Heart left ventricle (tissue), 16 donors: ENCODE results near the gene PEAK3. TPM values are rescaled to one million over a fixed set of nuclear protein-coding genes. Genes with fewer than 3 reads are reported as not detected.

ENCODE experiments used
- ATAC-seq, 4 donors: fragments of 200-7000 bp; cut with Tn5 transposase; one replicate each; pipeline ENCODE4 v1.9.1; 2020 to 2022; ENCODE audit warnings: moderate library complexity in 4 of 4, mild to moderate bottlenecking in 3 of 4, moderate number of reproducible peaks in 1 of 4
- DNase-seq, 5 donors: peaks; one replicate each; pipeline ENCODE4 v3.0.0-alpha.2; 2020
- H3K27ac ChIP-seq, 12 donors: fragments of 200-600 bp; sonication (generic) in 4 of 12; one replicate each; pipeline versions ENCODE4 v1.5.0 to v1.8.0; 2016 to 2022; ENCODE audit warnings: mild to moderate bottlenecking in 2 of 12
- H3K27me3 ChIP-seq, 9 donors: fragments of 200-600 bp; sonication (generic) in 2 of 9; one replicate each; pipeline versions ENCODE4 v1.5.1 to v1.8.0; 2016 to 2022; ENCODE audit warnings: mild to moderate bottlenecking in 3 of 9
- H3K36me3 ChIP-seq, 9 donors: fragments of 200-600 bp; sonication (generic) in 2 of 9; one replicate each; pipeline versions ENCODE4 v1.5.0 to v1.8.0; 2018 to 2022; ENCODE audit warnings: mild to moderate bottlenecking in 2 of 9
- H3K4me1 ChIP-seq, 12 donors: fragments of 200-600 bp; sonication (generic) in 4 of 12; one replicate each; pipeline versions ENCODE4 v1.5.0 to v1.8.0; 2016 to 2022; ENCODE audit warnings: mild to moderate bottlenecking in 3 of 12
- H3K4me3 ChIP-seq, 12 donors: fragments of 200-600 bp; sonication (generic) in 4 of 12; one replicate each; pipeline versions ENCODE4 v1.5.0 to v1.8.0; 2017 to 2022; ENCODE audit warnings: mild to moderate bottlenecking in 9 of 12, moderate library complexity in 4 of 12
- H3K9me3 ChIP-seq, 12 donors: fragments of 200-600 bp; sonication (generic) in 4 of 12; one replicate each; pipeline versions ENCODE4 v1.5.0 to v1.8.0; 2016 to 2022; ENCODE audit warnings: mild to moderate bottlenecking in 1 of 12
- CTCF ChIP-seq, 12 donors: fragments of 200-600 bp; sonication (generic) in 4 of 12; IDR thresholded peaks; one replicate each; pipeline versions ENCODE4 v1.5.0 to v1.8.0; 2018 to 2022; ENCODE audit warnings: antibody characterized with exemption in 12 of 12, mild to moderate bottlenecking in 5 of 12
- POLR2A ChIP-seq, 2 donors: fragments of 450-650 bp; IDR thresholded peaks; one replicate each; pipeline ENCODE4 v1.6.1; 2017; ENCODE audit warnings: antibody characterized with exemption in 2 of 2, mild to moderate bottlenecking in 2 of 2, moderate library complexity in 2 of 2
- WGBS, 4 donors: extraction: QIAGEN DNeasy Blood & Tissue Kit in 2 of 4; methylation state at CpG; one replicate each; pipeline versions ENCODE4 v1.1.5 to v1.1.7; 2013 to 2018; 5-methylcytosine and 5-hydroxymethylcytosine counted together
- intact Hi-C, 10 donors: fragments of 100-400 bp; cut with DNase I; formaldehyde crosslinking; loops; one replicate each; pipeline versions ENCODE4 v1.11.1 to v1.14.2; 2022
- polyA plus RNA-seq, 2 donors: library from polyadenylated mRNA; stranded (reverse); fragments of 200-250 nt; gene quantifications; one replicate each; pipeline ENCODE4 v1.2.3, GENCODE V29; 2013
- total RNA-seq, 9 donors: library from RNA; depleted of rRNA in 2 of 9; stranded (reverse); fragments of >200 nt in 2 of 9; fragmentation: NEBNext Ultra II Directional in 3 of 9; extraction: Animal tissue kit (Norgen Biotek cat#: 25700) in 3 of 9; gene quantifications; one replicate each; pipeline versions ENCODE4 v1.1.0 to v1.2.4, GENCODE V29; 2016 to 2023
- donor health status: ischemic (EF 13 %, LVEDD 7.1; RV severe dilation, severe dysfunction).
- donor health status: healthy with polysubstance abuse.
- donor health status: DM: no; HTN: yes; CAD: no.
- donor health status: DM: no; HTN: no; CAD: no.
- donor health status: ischemic (EF 25% LVEDD 6.9; RV normal size, moderate dysfunction).
- donor health status: ischemic (EF 25% LVEDD 5.7; RV mildly dilated, moderate dysfunction).
- donor health status: healthy.
- donor health status: DM: yes; HTN: yes; CAD: no.
- donor health status: ischemic (EF 35%, LVEDD 5.7; RV mildly dilated, moderate dysfunction).
- donor health status: nonischemic (EF 11% LVEDD 7.7; RV severe dilation, severe dysfunction).
- donor health status: DM: yes; HTN: yes; CAD: no.
- donor health status: PGD.
- donor health status: ischemic (EF 29% LVEDD 5.4; RV normal size, mild dysfunction).
- donor health status: nonischemic (EF 23%, LVEDD 6.1; RV moderate dilation, normal function).

Gene PEAK3
- total and polyA plus RNA-seq, 11 donors, result 0.11 to 1.6 (median 0.27) TPM

- Histone ChIP-seq H3K4me1 (peaks cover 0 to 21% (median 7%) of the 10 kb centered on the region in 12 donors), H3K9me3 (no peaks in the 10 kb centered on the region), H3K27ac (no peak overlapping the region), H3K27me3 (peaks cover 10 to 78% (median 46%) of the 10 kb centered on the region in 9 donors), H3K4me3 (no peak overlapping the region), H3K36me3 (no peaks in the 10 kb centered on the region)
- no peak for ATAC-seq
- no peak for DNase-seq
- intact Hi-C loops, result no loop called here
- 60 to 68% (median 65%) methylated on average over 9 to 17 of the region's 17 CpGs for WGBS, 4 donors
- TF ChIP-seq CTCF (IDR thresholded peaks at IDR 0.05) (no peak), POLR2A (IDR thresholded peaks at IDR 0.05) (no peak)
These were observed 25.0 kb upstream of the PEAK3 start for GRCh38 chr19:2306971-2307370.

- TF ChIP-seq POLR2A (IDR thresholded peaks at IDR 0.05) (no peak), CTCF (IDR thresholded peaks at IDR 0.05) (no peak)
- no peak overlapping the region for H3K27ac ChIP-seq
- H3K4me1 ChIP-seq, result peaks cover 0 to 21% (median 7%) of the 10 kb centered on the region in 12 donors
- H3K9me3 ChIP-seq, result no peaks in the 10 kb centered on the region
- H3K4me3 ChIP-seq, result no peak overlapping the region
- ATAC-seq (no peak), DNase-seq (no peak)
- intact Hi-C loops, result no loop called here
- H3K36me3 ChIP-seq, result no peaks in the 10 kb centered on the region
- 73 to 79% (median 76%) methylated on average over 19 of the region's 19 CpGs for WGBS, 4 donors
- peaks cover 10 to 76% (median 47%) of the 10 kb centered on the region in 9 donors for H3K27me3 ChIP-seq
These were observed 24.4 kb upstream of the PEAK3 start for GRCh38 chr19:2306281-2306806.

- Histone ChIP-seq H3K9me3 (no peaks in the 10 kb centered on the region), H3K4me1 (peaks cover 0 to 21% (median 7%) of the 10 kb centered on the region in 12 donors), H3K4me3 (no peak overlapping the region), H3K27ac (no peak overlapping the region), H3K36me3 (no peaks in the 10 kb centered on the region), H3K27me3 (peaks cover 10 to 77% (median 45%) of the 10 kb centered on the region in 9 donors)
- no peak for TF ChIP-seq CTCF (IDR thresholded peaks at IDR 0.05)
- TF ChIP-seq POLR2A (IDR thresholded peaks at IDR 0.05), result no peak
- DNase-seq, result no peak
- intact Hi-C loops, result no loop called here
- ATAC-seq, result no peak
- WGBS, 4 donors, result 71 to 87% (median 81%) methylated on average over 14 to 19 of the region's 19 CpGs
These were observed 23.7 kb upstream of the PEAK3 start for GRCh38 chr19:2305452-2306280.

GRCh38 chr19:2303211-2303798 is 21.3 kb upstream of the PEAK3 start:
- DNase-seq, result no peak
- H3K4me3 ChIP-seq, result no peak overlapping the region
- H3K36me3 ChIP-seq, result no peaks in the 10 kb centered on the region
- H3K4me1 ChIP-seq, result peaks cover 0 to 15% (median 7%) of the 10 kb centered on the region in 12 donors
- no peak for ATAC-seq
- H3K27ac ChIP-seq, result no peak overlapping the region
- intact Hi-C loops, result no loop called here
- WGBS, 4 donors, result 75 to 82% (median 79%) methylated on average over 19 to 26 of the region's 26 CpGs
- peaks cover 10 to 56% (median 25%) of the 10 kb centered on the region in 9 donors for H3K27me3 ChIP-seq
- no peak for TF ChIP-seq POLR2A (IDR thresholded peaks at IDR 0.05)
- H3K9me3 ChIP-seq, result no peaks in the 10 kb centered on the region
